ENCODE measurements around the gene RALGAPB. TPM values are rescaled to one million over a fixed set of nuclear protein-coding genes. Genes with fewer than 3 reads are reported as not detected.
A peak's percentile ranks its signal among the peaks of the same experiment; 100 is the strongest.

RALGAPB gene
- total and polyA plus RNA-seq, 2 of the 13 experiments (the other 11 are each of a cell fraction or from before 2014, with no cell fraction given), result 17.6 to 30.6 TPM

GRCh38 chr20:38446441-38447209 lies 26.0 kb upstream of the RALGAPB start:
- intact Hi-C loops (cut with micrococcal nuclease; ENCODE audit: unreplicated experiment), result loop anchor here (1.0 kb wide), 3 partner anchors 11 to 26 kb away; partner anchors contain the start of genes RALGAPB and SNHG17
- Histone ChIP-seq H3K9ac (ENCODE audit: insufficient read depth, low read depth, low read length) (peak overlapping the region; percentile 98), H3K4me2 (ENCODE audit: low read depth, low read length) (peak overlapping the region; percentile 92), H3K4me3 (replicated peaks in 1 of 3; ENCODE audit: insufficient read depth in 1 of 3, low read depth in 2 of 3, low read length in 3 of 3) (peak overlapping the region; percentile 86 to 99 (median 95)), H3K79me2 (ENCODE audit: insufficient read depth, low read length) (peaks cover 12% of the 10 kb centered on the region), H4K20me1 (ENCODE audit: insufficient read depth, low read length) (no peaks in the 10 kb centered on the region), H3K27ac (ENCODE audit: extremely low read length, insufficient read depth, low read length) (peak overlapping the region; percentile 78), H3K4me1 (ENCODE audit: insufficient read depth, low read length) (peaks cover 42% of the 10 kb centered on the region), H3K27me3 (ENCODE audit: control insufficient read depth in 1 of 2, insufficient read depth in 2 of 2, low read length in 2 of 2) (no peaks in the 10 kb centered on the region; a peak in 1 of 5 replicates), H3K9me3 (ENCODE audit: low read length) (no peaks in the 10 kb centered on the region), H2AFZ (ENCODE audit: low read length) (peak overlapping the region; percentile 94), H3K36me3 (replicated peaks in 1 of 2; ENCODE audit: control insufficient read depth in 1 of 2, insufficient read depth in 2 of 2, low read length in 2 of 2) (peaks cover 16 to 28% of the 10 kb centered on the region in 2 experiments)
- DNase-seq (ENCODE audit: low spot score) (peak; percentile 90), FAIRE-seq (peak; percentile 88), ATAC-seq (peak; percentile 82)
- in situ Hi-C loops (cut with HindIII; ENCODE audit: extremely low pct_ligation_motif_present, low pct_unique_long_range_greater_than_20kb), result loop anchor here (25.0 kb wide), 1 partner anchor 291 kb away; the partner anchor contains the start of gene ACTR5
- ChIA-PET CTCF (ENCODE audit: low intra/inter-chr PET ratio, low total read pairs) (interaction anchor here (0.8 to 6.0 kb wide), 3 partner anchors 11 to 90 kb away, joined by 3 to 314 read pairs (median 18); partner anchors contain the start of genes RALGAPB and SNHG17), POLR2A (interaction anchor here (0.6 to 5.1 kb wide), 11 partner anchors 9 to 239 kb away, joined by 3 to 294 read pairs (median 4); partner anchors contain the start of genes RALGAPB and SNHG17)
- no TSS peak for BruUV-seq (replicated peaks)
- WGBS (ENCODE audit: low lambda C conversion rate), result 0% methylated on average over 20 of the region's 56 CpGs
- TF ChIP-seq ZNF101 (CRISPR knock-in tag; IDR thresholded peaks at IDR 0.05; ENCODE audit: borderline replicate concordance, low read depth) (no peak; the same call in 1 of the 2 replicates), MTF1 (CRISPR knock-in tag; IDR thresholded peaks at IDR 0.05) (no peak; the same call in 1 of the 2 replicates), ZNF234 (CRISPR knock-in tag; conservative IDR thresholded peaks at IDR 0.05) (no peak; the same call in 1 of the 2 replicates), SP5 (CRISPR knock-in tag; IDR thresholded peaks at IDR 0.05; ENCODE audit: borderline replicate concordance, low read depth) (peak; percentile 85), SAFB2 (CRISPR knock-in tag; IDR thresholded peaks at IDR 0.05; ENCODE audit: borderline replicate concordance, low read depth) (peak; percentile 100), ZNF607 (CRISPR knock-in tag; IDR thresholded peaks at IDR 0.05; ENCODE audit: borderline replicate concordance) (peak; percentile 89), ZNF414 (CRISPR knock-in tag; IDR thresholded peaks at IDR 0.05) (peak; percentile 99), ZNF737 (CRISPR knock-in tag; IDR thresholded peaks at IDR 0.05; ENCODE audit: borderline replicate concordance) (peak; percentile 93), ZNF547 (CRISPR knock-in tag; IDR thresholded peaks at IDR 0.05) (peak; percentile 96), FOXO1 (CRISPR knock-in tag; IDR thresholded peaks at IDR 0.05) (peak; percentile 91), ZNF614 (CRISPR knock-in tag; IDR thresholded peaks at IDR 0.05; ENCODE audit: borderline replicate concordance) (peak; percentile 99), ZNF720 (CRISPR knock-in tag; IDR thresholded peaks at IDR 0.05) (peak; percentile 17; the same call in 1 of the 2 replicates), SMAD1 (CRISPR knock-in tag; IDR thresholded peaks at IDR 0.05; ENCODE audit: borderline replicate concordance, low read depth) (peak; percentile 98; the same call in 1 of the 2 replicates), GABPB1 (CRISPR knock-in tag; IDR thresholded peaks at IDR 0.05) (peak; percentile 100), ZNF550 (CRISPR knock-in tag; IDR thresholded peaks at IDR 0.05; ENCODE audit: borderline replicate concordance) (no peak), DZIP1 (CRISPR knock-in tag; IDR thresholded peaks at IDR 0.05) (peak; percentile 98), MEIS1 (CRISPR knock-in tag; IDR thresholded peaks at IDR 0.05; ENCODE audit: borderline replicate concordance) (peak; percentile 73; the same call in 1 of the 2 replicates), BHLHE40 (IDR thresholded peaks at IDR 0.05; ENCODE audit: low read length) (peak; percentile 60; the same call in 1 of the 2 replicates), ZIK1 (CRISPR knock-in tag; IDR thresholded peaks at IDR 0.05; ENCODE audit: borderline replicate concordance, low read depth) (peak; percentile 99)
